HG02759 (cell line): ENCODE results near the gene INAVA.
"Not testable (repeated sequence)": the region's sequence is repeated elsewhere in the genome, so short reads cannot be mapped to it uniquely, and the experiment has no call there.

Experiments
- ATAC-seq: cut with Tn5 transposase; IDR thresholded peaks from one replicate; pipeline ENCODE4 v1.9.1; 2021; ENCODE audit warnings: mild to moderate bottlenecking, moderate library complexity; ENCODE audit not compliant: unreplicated experiment

The INAVA gene

DNA sequence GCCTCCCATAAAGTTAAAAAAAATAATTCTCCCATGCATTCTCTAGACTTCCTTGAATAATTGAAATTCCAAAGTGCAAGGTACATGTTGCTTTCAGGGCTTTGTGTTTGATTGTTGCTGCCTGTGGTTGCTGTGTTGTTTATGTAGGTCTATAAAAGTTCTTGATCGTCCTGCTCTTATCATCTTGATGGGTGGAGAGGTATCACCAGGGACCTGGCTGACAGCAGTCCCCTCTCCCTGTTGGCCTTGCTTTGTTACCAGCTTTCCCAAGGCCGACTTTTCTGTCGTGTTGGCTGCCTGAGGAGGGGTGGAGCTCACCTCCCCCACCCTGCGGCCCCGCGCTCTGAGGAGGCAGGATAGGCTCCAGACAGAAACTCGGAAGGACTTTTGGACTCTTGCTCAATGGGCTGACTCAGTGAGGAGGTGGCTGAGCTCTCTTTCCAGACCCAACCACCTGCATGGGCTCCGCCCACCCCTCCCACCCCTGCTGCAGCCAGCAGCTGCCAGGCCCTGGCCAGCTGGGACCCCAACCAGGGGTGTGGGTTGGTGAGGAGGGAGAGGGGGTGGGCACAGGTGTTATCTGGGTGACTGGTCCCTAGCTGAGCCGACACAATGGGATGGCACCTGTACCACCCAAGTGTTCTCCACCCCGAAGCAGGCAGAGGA lies 2.0 kb downstream of the INAVA start:
- no peak for ATAC-seq

DNA sequence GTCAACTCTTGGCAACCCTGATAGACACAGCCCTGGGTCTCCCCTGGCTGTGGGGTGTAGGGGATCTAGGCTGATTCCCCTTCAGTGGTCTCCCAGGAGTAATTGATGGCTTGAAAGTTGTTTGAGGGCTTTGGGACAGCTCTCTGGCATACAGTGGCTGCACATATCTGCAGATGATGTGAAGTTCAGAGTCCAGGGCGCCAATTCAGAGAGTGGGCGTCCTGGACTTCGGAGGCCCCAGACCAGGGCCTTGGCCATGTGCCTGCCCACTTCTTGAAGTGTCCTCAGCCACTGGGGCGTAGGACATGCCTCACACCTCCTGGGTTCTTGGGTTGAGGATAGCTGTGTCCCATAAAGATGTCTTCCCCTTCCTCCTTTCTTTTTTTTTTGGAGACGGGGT lies 2.6 kb downstream of the INAVA start:
- no peak for ATAC-seq

DNA sequence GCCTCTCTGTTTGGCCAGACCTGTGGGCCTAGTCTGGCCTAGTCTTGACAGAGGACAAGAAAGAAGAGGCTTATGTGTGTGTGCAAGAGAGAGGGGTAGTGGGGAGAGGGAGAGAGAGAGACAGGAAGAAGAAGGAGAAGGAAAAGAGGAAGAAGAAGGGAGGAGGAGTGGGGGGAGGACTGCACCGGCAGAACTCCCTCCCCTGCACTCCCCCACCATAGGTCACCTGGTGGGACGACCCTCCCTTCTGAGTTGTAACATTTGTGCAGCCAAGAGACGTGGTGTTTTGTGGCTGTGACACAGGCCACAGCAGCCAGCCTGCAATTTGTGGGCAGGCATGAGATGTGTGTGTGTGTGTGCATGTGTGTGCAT lies 4.3 kb downstream of the INAVA start:
- no peak for ATAC-seq

DNA sequence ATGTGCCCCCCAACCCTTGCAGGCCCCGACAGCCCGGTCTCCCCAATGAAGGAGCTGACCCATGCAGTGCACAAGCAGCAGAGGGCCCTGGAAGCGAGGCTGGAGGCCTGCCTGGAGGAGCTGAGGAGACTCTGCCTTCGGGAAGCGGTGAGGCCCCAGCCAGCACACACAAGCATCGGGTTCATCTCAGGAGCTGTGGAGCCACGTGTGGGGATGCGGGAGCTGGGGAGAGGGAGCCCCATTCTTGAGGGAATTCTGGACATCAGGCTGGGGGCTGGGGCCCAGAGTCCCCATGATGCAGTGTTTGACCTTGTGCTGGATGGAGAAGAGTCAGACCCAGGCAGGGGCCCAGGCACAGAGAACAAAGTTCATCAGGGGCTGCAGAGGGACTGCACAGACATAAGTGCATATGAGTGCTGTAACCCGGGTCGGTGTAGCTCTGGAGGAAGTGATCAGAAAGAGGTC lies 4.8 kb downstream of the INAVA start:
- no peak for ATAC-seq

DNA sequence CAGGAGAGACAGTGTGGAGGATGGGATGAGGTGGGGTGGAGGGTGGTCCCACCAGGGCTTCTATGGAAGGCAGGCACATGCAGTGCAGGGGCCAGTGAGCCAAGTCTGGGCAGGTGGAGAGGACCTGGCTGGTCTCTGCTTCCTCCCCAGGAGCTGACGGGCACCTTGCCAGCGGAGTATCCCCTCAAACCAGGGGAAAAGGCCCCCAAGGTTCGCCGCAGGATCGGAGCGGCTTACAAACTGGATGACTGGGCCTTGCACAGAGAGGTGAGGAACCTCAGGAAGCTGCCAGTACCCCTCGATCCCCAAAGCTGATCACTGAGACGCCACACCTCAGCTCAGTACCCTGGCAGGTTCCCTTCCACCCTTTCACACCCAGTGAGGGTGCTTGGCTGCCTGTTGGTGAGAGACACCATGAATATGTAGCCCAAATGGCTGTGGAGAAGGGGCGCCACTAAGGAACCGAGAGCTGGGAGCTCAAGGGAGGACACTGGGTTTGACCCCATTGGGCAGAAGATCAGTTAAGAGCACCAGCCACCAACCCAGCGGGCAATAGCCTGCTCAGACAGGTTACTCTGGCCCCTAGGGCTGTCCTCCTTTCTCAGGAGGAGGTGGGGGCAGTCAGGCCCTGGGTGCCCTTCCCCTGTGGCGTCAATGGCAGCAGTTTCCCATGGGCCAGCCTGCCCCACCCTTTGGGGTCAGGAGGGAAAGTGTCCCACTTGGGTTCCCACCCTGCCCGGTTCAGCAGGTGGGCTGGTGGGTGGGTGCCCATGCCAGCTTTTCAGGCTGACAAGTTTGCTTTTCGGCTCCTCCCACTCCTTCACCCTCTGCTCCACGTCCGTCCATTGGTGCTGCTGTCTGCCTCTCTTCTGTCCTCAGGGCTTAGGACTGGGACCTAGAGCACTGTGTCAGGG lies 5.5 kb downstream of the INAVA start:
- no peak for ATAC-seq

DNA sequence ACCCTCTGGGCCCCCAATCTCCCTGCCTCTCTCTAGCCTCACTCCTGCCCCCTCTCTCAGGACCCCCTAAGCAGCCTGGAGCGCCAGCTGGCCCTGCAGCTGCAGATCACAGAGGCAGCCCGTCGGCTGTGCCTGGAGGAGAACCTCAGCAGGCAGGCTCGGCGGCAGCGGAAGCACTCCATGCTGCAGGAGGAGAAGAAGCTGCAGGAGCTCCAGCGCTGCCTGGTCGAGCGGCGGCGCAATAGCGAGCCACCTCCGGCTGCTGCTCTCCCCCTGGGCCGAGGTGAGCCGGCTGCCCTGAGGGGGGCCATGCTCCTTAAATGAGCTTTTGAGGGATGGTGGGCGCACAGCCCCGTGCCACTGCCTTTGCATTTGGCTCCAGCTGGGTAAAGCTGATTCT lies 6.2 kb downstream of the INAVA start:
- no peak for ATAC-seq

DNA sequence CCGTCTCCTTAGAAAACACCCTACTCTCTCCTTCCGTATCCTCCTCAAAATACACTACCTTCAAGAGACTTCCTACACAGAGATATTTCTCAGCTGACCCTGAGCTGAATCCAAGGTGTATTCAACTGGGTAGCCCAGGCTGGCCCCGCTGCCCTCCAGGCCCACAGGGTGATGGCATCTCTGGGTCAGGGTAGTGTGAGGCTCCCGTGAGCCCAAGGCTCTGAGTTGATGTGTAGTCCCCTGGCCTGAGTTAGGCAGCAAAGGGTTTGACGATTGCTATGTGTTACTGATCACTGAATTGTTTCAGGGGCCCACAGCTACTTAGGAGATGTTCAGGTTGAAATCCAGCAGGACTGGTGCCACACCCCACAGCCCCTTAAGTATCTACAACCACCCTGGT lies 6.7 kb downstream of the INAVA start:
- no peak for ATAC-seq

DNA sequence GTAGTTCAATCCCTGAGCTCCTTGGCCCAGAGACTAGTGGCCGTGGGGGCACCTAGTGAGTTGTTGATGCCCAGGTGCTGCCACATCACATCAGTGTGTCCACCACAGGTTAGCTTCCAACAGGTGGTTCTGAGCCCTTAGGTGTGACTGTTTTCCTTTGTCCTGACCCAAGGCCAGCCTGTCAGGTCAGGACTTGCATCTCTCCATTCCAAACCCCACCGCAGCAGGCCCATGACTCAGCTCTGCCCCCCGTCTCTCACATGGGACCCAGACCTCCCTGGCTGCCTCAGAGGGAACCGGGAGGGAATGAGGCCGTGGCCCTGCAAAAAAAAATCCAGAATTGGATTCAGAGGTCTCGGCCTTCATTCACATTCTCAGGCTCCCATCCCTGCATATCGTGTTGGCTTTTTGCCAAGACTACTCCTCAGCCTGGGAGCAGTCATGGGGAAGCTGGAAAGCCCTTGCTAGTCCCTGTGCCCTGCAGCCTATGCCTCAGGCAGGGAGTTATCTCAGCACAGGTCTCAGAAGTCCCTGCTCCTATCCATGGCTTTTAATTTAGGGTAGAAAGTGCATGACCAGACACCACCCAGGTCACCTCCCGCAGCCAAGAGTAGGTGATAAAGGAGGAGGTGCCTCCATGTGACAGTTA lies 7.2 kb downstream of the INAVA start:
- ATAC-seq, result no peak

DNA sequence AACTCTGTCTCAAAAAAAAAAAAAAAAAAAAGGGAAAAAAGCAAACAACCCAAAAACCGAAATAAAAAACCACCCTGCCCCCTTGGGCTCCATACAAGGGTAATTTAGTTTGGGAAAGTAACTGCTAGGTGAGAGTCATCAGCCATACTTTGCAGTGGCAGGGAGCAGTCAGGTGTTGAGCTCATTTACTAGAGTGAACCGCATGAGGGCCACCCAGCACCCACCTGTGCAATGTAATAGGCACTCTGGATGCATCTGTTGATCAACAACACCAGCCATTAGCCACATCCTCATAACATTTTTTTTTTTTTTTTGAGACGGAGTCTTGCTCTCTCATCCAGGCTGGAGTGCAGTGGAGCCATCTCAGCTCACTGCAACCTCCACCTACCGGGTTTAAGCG lies 9.1 kb downstream of the INAVA start:
- ATAC-seq, result no peak

DNA sequence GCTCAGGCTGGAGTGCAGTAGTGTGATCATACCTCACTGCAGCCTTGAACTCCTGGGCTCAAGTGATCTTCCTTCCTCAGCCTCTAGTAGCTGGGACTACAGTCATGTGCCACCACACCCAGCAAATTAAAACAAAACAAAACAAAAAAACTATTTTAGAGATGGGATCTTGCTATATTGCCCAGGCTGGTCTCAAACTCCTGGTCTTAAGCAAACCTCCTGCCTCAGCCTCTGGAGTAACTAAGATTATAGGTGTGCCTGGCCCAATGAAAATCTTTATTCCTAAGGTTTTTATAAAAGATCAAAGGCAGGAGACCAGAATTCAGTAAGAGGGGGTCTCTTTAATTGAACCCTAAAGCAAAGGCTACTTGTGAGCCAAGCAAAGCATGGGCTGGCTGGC lies 10.1 kb downstream of the INAVA start:
- ATAC-seq, result no peak

DNA sequence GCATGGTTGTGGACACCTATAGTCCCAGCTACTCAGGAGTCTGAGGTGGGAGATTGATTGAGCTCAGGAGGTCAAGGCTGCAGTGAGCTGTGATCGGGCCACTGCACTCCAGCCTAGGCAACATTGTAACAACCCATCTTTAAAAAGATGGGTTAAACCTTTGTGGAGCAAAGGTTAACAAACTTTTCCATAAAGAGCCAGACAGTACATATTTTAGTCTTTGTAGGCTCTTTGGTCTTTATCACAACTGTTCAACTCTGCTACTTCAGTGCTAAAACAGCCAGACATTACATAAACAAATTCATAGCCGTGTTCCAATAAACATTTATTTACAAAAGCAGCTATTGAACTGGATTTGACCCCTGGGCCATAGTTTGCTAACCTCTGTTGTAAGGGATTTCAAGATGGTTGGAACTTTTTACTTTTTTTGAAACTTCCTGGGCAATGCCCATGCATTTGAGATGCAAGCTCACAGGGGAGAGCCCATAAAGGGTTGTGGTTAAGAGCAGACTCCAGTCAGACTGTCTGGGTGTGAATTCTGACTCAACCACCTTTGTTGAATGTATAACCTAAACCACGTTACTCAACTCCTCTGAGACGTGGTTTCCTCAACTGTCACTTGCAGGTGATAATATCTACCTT lies 10.8 kb downstream of the INAVA start:
- peak; percentile 54 for ATAC-seq

DNA sequence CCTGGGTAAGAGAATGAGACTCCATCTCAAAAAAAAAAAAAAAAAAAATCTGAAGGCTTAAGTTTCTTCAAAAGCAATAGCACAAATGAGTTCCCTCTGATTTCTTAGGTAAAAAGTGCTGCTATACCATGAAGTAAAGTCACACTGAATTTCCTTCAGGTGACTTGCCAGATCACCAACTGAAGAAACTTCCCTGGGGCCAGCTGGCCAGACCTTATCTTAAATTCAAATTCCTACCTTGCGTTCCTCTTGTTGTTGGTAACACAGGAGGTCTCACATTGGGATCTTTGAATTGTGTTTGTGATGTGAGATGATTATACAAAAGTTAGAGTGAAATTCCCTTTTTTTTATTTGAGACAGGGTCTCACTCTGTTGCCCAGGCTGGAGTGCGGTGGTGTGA lies 11.8 kb downstream of the INAVA start:
- ATAC-seq, result no peak

DNA sequence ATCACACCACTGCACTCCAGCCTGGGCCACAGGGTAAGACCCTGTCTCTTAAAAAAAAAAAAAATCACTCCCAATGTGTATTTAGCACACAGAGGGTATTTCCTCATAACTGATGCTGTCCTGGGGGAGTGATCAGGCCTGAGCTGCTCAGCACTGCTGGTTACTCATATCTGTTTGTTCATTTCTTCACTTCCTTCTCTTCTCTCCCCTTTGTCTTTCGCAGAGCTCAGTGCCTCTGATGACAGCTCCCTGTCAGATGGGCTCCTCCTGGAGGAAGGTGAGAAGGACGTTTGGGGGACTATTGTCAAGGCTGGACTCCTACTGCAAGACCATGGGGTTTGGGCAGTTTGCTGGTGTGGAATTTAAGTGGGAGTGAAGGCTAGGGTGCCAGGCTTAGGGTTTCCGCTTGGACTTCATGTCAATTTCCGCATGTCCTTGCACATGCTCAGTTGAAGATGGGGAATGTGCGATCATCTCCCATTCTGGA lies 13.0 kb downstream of the INAVA start:
- ATAC-seq, result peak; percentile 69

DNA sequence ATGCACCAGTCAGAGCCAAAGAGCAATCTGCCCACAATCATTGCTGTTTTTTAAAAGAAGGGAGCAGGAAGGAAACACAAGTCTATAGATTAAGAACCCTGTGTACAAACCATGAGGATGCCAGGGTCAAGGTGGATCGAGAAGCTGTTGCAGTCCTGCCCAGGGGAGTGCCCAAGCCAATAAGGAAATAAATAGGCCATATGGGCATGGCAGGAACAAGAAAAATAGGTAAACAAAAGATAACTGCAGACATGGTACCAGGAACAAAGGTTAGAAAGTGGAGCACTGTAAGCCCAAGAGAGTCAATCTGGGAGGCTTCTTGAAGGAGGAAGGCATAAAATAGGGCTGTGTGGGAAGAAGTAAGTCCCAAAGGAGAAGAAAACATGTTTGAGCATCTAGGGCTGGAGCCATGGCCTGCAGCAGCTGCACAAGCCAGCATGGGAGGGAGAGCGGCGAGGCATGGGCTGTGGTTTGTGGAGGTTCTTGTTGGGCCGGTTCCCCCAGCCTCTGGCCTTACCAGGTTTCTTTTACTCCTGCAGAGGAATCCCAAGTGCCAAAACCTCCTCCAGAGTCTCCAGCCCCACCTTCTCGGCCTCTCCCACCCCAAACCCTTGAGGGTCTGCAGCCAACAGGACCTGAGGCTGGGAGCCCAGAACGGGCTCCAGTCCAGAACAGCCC lies 13.6 kb downstream of the INAVA start:
- ATAC-seq, result no peak

DNA sequence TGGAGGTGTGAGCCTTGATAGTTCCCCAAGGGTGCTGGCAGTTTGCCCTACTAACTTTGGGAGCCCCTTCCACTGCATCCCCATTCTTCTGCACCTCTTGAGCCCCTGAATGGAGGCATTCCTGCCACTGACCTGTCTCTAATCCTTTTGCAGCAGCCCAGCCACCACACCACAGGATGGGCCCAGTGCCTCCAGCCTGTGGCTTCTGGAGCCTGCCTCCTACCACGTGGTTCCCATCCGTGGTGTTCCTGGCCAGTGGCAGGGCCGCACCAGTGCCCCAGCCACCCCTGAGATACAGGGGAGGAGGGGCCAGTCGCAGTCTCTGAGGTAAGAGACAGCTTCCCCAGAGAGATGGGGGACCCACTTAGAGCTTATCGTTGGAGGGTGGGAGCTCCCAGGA lies 14.4 kb downstream of the INAVA start:
- ATAC-seq, result no peak

DNA sequence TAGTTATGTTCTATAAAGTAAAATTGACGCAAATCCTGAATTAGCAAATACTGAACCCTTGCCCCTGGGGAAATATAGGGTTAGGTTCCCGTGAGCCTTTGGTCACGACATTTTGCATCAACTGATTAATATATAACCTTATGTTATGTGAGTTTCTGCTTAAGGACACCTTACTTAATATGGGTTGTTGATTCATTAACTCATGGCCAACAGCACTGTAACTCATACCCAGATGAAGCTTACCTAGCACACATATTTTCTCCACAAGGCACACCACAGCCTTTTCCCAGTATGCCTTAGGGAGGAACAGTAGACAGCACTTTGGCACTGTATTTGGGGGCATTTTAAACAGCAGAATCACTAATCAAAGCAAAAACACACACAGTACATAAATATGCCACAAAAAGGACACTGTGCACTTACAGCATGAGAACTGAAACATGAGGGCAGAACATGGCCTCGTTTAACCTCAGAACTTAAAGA lies 15.1 kb downstream of the INAVA start:
- ATAC-seq, result peak; percentile 51

DNA sequence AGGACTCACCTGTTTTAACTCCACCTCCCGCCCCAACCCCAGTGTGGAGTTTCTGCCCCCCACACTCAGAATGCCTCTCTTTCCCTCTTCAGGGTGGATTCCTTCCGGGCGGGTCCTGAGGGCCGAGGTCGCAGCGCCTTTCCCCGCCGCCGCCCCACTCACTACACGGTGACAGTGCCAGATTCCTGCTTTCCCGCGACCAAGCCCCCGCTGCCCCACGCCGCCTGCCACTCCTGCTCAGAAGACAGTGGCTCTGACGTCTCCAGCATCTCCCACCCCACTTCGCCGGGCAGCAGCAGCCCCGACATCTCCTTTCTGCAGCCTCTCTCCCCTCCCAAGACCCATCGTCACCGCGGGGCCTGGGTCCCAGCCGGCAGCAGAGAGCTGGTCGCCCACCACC lies 16.7 kb downstream of the INAVA start:
- ATAC-seq, result no peak

DNA sequence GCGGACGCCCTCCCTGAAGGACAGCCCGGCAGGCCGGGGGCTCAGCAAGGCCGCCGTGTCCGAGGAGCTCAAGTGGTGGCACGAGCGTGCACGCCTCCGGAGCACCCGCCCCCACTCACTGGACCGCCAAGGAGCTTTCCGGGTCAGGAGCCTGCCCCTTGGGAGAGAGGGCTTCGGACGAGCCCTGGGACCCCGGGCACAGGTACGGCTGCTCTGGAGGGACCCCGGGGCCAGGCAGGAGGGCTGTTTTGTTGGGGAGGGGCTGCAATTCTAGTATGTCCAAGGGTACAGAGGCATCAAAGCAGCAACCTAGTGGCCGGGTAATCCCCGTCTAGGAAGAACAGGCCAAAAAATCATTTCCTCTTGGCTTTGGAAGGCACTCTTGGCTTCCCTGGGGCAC lies 17.2 kb downstream of the INAVA start:
- ATAC-seq, result not testable (repeated sequence)

DNA sequence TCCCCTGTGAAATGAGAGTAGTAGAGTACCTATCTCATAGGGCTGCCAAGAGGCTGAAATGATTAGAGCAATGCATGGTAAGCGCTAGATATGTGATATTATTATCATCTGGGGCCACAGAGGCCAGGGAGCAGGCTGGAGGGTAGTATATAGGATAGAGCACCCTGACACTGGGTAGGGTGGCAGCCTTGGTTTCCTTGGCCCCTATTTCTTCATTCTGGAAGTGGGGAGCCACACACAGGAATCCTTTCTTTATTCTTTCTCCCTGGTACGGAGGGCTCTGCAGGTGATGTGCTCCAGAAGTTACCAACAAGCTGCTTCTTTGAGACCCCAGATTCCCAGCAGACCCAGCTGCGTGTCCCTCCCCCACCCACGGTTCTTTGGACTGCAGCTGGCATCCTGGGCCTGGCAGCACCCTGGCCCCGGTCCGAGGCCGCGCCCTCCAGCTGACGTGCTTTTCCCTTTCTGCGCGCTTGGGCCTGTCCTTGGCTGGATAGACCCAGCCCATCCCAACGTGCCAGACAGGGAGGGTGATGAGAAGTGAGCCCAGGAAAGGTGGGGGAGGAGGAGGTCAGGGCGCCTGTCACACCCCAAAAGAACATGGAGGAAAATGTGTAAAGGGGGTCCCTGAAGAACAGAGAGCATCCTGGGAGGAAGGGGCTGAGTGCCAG lies 18.2 kb downstream of the INAVA start:
- no peak for ATAC-seq

DNA sequence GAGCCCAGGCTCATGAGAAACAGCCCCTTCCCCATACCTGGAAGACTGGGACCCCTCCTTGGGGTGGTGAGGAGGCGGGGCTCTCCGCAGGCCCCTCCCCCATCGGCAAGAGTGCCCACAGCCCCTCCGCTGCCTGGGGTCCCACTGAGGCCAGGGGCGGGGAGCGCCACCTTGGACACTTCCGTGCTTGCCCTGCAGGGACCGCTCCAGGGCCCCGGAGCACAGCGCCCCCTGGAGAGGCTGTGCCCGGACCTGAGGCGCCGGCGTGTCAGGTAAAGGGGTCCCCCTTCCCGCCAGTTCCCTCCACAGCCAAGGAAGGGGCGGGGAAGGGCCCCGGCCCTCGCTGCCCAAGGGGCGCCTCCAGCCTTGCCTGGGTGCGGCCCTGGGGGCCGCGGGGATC lies 21.5 kb downstream of the INAVA start:
- no peak for ATAC-seq
